HG03442 (cell line): Measurements from ENCODE around the gene XRN2.

Experiments
- ATAC-seq: cut with Tn5 transposase; IDR thresholded peaks from one replicate; pipeline ENCODE4 v1.9.1; 2021; ENCODE audit warnings: mild to moderate bottlenecking, moderate library complexity; ENCODE audit not compliant: unreplicated experiment

Gene XRN2, protein sequence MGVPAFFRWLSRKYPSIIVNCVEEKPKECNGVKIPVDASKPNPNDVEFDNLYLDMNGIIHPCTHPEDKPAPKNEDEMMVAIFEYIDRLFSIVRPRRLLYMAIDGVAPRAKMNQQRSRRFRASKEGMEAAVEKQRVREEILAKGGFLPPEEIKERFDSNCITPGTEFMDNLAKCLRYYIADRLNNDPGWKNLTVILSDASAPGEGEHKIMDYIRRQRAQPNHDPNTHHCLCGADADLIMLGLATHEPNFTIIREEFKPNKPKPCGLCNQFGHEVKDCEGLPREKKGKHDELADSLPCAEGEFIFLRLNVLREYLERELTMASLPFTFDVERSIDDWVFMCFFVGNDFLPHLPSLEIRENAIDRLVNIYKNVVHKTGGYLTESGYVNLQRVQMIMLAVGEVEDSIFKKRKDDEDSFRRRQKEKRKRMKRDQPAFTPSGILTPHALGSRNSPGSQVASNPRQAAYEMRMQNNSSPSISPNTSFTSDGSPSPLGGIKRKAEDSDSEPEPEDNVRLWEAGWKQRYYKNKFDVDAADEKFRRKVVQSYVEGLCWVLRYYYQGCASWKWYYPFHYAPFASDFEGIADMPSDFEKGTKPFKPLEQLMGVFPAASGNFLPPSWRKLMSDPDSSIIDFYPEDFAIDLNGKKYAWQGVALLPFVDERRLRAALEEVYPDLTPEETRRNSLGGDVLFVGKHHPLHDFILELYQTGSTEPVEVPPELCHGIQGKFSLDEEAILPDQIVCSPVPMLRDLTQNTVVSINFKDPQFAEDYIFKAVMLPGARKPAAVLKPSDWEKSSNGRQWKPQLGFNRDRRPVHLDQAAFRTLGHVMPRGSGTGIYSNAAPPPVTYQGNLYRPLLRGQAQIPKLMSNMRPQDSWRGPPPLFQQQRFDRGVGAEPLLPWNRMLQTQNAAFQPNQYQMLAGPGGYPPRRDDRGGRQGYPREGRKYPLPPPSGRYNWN

DNA sequence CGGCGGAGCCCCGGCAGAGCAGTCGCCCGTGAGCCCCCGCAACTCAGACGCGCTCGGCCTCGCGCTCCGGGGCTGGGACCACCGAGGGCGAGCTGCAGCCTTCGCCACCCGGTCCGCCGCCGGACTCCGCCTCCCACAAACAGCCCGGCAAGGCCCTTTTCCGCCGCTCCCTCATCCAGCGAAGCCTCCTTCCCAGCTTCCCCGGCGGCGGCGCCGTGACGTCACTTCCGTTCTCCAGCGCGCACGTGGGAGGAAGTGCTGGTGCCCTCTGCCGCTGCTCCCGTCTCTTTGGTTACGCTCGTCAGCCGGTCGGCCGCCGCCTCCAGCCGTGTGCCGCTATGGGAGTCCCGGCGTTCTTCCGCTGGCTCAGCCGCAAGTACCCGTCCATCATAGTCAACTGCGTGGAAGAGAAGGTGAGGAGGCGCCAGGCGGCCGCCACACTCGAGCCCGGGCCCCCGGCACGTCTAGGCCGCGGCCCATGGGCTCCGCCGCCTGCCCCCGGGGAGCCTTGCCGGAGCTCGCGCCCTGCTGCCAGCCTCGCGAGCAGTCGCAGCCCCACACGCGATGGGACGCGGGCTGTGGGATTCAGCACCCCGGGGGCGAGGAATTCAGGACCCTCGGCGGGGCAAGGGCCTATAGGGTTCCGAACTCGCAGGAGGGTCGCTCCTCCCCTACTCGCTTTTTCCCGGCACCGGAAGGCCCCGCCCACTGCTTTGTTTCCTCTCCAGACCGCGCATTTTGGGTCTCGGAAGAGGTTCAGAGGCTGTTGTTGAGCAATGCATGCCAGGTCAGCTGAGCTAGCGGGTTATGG is at the start of gene XRN2:
Gene XRN2 (plus strand): TSS at position 271 of the 811 bp plus-strand sequence. CDS start 68 bp downstream, at position 339.
- peak; percentile 87 for ATAC-seq

DNA sequence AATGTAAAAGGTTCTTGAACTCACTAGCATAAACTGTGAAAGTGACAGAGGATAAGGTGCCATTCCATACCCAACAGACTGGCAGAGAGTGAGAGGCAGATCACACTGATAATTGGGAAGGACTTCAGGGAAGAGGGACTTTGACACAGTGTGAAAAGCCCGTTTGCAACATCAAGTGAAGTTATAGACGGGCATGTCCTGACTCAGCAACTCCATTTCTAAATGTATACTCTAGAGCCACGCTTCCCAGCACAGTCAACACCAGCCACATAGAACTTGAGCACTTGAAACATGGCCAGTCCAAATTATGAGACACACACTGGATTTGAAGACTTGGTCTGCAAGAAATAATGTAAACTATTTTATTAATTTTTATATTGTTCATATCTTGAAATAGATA is 45.9 kb upstream of the XRN2 start:
- ATAC-seq = no peak

DNA sequence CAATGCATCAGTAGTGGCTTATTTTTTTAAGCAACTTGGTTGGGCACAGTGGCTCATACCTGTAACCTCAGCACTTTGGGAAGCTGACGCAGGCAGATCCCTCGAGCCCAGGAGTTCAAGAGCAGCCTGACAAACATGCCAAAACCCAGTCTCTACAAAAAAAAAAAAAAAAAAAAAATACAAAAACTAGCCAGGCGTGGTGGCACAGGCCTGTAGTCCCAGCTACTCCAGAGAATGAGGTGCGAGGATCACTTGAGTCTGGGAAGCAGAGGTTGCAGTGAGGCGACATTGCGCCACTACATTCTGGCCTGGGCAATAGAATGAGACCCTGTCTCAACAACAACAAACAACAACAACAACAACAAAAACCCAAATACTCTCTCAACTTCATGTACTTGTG is 44.7 kb upstream of the XRN2 start:
- ATAC-seq = no peak

DNA sequence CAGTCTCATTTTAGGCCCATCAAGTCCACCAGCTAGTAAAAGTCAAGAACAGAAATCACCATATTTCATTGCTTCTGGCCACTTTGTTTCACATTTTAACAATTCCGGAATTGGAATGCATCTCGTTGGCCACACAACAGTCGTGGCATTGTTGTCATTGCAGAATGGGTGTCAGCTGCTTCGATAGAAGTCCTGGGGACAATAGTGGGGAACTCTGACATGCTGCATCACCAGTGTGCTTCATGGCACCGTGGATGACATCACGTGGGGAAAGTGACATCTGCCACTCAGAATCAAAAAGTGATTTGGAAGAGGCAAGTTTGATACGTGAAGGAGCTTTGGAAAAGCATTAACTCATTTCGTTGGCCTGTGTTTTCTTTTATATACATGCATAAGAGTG is 43.8 kb upstream of the XRN2 start:
- ATAC-seq = no peak

DNA sequence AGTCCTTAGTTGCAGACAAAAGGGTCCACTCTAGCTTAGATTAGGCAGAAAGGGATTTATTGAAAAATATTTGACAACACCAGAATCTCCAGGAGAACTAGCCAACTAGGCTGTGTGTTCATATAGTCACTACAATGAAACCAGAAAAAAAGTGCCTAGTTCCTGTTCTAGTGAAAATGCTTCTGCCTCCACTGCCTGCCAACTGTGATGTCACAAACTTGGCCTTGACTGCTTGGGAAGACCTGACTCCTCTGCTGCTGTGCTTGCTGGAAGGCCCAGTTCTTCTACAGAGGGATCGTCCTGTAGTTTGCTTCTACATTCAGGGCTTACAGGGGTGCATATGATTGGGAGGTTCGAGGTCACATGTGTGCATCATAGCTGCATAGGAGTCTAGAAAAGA is 40.3 kb upstream of the XRN2 start:
- no peak for ATAC-seq

DNA sequence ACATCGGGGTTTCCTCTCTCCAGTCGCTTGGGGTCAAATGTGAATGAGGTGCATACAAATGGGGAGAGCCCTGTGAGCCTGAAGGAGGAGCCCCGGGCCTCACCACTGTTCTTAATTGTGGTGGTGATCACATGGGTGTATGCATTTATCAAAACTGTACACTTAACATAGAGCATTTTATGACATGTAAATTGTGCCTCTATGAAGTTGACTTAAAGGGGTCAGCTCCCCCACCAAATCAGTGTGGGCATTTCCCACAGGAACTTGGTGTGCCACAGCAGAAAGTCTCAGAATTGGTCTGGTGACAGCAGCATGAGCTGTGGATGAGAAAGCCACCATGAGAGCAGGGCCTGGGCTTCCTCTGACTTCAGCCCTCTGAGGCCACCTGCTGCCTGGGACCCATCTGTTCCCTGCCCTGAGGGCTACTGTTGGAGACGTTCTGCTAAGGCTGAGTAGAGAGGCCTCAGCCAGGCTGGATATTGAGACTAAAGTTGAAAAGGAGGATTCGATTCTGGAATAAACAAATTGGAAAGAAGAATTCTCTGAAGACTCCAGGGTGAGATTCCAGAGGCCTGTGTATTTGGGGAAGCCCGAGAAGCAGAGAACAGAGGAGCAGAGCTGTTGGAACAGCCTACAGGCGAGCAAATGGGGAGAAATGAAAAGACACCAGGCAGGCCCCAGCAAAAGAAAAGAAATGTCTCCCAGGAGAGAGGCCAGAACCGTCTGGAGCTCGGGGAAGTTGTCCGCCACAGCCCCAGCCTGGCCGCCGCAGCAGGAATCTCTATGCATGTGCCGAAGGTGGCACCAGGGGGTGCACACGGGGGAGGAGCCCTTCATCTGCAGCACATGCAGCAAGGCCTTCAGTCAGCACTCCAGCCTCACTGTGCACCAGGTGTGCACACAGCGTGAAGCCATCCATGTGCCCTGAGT is 37.6 kb upstream of the XRN2 start:
- ATAC-seq = no peak

DNA sequence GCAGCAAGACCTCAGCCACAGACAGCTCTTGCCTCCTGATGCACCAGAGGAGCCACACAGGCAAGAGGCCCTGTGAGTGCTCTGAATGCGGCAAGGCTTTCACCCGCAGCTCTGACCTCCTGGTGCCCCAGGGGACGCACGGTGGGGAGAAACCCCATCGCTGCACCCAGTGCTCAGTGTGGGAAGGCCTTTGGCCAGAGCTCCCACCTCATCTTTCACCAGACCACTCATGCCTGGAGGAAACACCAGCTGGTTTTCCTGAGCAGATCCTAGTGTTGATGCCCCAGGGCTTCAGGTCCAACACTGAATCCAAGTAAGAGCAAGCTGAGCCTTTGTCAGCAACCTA is 37.0 kb upstream of the XRN2 start:
- ATAC-seq = no peak

DNA sequence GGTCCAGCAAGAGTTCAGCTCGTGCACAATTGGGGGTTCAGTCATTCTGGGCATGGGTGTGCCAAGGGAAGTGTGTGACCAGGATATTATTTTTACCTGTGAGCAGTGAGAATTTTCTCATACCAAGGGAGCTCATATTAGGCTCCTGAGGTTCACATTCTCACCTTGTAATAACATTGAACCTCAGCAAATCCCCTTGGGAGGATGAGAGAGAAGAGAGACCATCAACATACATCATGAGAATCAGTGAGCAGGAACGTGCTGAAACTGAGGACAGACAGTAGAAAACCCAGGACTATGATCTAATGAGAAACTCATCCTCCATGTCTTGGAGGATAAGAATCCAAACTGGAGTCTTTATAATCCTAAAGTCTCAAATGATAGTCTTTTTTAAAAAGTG is 33.4 kb upstream of the XRN2 start:
- no peak for ATAC-seq

DNA sequence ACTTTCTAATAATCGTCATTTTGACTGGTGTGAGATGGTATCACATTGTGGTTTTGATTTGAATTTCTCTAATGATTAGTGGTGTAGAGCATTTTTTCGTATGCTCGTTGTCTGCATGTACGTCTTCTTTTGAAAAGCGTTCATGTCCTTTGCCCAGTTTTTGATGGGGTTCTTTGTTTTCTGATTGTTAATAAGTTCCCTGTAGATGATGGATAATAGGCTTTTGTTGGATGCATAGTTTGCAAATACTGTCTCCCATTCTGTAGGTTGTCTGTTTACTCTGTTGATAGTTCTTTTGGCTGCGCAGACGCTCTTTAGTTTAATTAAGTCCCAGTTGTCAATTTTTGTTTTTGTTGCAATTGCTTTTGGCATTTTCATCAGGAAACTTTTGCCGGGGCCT is 32.3 kb upstream of the XRN2 start:
- no peak for ATAC-seq

DNA sequence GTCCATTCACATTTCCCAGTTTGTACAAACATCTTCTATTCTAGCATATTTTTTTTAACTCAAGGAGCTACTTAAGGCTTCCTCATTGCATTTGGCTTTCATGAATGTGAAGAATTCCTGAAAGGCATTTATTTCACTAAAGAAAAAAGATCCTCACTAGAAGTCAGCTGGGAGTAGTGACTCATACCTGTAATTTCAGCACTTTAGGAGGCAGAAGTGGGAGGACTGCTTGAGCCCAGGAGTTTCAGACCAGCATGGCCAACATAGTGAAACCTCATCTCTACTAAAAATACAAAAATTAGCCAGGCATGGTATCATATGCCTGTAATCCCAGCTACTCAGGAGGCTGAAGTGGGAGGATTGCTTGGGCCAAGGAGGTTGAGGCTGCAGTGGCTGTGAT is 30.9 kb upstream of the XRN2 start:
- ATAC-seq = peak; percentile 54

DNA sequence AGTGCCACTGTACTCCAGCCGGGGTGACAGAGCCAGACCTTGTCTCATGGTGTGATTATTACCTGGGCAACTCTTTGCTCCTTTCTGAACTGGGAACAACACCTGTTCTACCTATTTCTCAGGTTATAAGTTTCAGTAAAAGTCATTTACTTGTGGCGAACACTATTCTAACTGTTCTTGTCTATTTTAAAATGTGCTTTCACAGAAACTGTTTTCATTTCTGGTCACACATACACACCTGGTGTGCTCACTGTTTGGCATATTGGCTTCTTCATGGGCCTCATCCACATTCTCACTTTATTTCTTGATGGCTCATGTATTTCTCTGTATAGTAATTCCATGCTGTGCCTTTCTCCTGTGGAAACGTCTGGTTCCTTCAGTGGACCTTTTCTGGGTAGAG is 30.5 kb upstream of the XRN2 start:
- ATAC-seq = peak; percentile 53

DNA sequence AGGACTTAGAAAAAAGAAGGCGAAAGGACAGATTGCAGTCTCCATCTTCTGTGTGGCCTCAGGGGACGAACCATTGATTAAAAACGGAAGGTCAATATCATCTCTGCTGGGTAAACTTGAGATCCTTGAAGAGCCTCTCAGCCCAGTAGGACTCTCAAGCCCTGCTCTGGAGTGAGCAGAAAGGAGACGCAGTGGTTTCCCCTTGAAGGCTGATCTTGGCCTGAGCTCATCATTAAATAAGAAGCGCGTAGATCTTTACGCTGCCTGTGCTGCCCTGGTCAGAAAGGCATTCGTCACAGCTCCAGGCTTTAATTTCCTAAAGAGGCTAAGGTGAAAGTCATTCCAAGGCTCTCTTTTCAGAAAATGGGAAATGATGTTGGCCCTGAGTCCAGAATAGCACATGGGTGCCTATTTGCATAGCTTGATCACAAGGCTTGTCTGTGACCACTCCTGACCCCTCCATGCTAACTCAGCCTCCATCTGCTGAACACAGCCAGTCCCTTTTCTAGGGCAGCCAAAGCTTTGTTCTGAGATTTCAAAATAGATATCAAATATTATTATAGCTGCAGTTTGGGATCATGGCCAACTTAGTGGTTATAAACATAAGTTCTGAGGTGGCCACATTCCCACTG is 29.3 kb upstream of the XRN2 start:
- no peak for ATAC-seq

DNA sequence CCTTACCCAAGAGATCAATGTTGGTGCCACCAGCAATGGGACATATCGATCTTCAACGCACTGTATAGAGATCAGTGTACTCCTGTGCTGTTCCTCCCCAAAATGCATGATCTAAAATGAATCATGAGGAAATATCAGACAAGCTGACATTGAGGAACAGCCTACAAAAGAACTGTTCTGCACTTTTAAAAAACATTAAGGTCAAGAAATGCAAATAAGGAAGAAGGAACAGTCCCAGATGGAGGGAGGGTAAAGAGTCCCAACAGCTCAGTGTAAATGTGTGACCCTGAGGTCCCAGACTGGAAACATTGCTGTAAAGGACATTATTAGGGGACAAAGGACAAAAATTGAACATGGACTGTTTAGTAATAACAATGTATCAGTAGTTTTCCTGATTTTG is 24.3 kb upstream of the XRN2 start:
- ATAC-seq = no peak

DNA sequence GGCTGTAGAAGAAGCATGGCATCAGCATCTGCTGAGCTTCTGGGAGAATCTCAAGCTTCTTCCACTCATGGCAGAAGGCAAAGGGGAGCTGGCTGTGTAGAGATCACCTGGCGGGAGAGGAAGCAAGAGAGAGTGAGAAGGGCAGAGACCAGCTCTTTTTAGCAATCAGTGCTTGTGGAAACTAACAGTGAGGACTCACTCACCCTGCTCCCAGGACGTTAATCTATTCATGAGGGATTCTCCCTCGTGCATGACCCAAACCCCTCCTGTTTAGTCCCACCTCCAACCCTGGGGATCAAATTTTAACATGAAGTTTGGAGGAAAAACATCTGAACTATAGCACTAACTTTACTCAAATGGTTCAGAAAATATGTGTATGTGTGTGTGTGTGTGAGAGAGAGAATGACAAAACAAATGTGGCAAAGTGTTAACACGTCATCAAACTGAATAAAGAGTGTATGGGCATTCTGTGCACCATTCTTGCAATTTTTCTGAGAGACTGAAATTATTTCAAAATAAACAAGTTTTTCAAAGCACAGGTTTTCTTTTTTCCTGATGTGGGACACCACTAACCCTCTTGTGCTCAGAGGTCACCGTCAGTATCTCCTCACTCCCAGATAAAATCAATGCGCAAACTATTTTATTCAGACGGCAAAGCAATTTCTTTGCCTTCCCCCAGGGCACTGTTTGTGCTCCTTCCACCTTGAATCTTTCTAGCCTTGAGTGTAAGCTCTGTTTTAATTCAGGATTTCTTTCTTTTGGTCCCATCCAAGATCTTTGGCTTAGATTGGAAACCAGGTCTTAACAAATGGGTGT is 23.2 kb upstream of the XRN2 start:
- ATAC-seq = no peak

DNA sequence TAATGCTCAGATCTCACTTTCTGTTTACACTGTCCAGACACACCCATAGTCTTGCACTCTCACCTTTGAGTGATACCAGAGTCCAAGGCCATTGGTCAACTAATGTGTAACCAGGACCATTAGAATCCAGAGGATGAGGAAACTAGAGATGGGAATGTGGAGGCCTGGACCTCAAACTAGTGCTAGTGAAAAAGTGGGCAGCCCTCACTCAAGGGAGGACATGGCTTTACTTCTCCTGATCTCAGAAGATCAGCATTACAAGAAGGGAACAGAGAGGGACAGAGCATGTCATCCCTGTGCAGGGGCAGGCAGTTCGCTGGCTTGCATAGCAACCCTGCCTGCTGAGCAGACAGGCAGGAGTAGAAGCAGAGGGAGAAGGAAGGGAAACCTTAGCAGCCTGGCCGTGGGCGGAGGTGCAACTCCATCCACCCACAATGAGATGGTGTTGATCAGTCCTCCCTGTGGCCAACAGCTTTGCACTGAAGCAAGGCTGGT is 22.6 kb upstream of the XRN2 start:
- peak; percentile 59 for ATAC-seq

DNA sequence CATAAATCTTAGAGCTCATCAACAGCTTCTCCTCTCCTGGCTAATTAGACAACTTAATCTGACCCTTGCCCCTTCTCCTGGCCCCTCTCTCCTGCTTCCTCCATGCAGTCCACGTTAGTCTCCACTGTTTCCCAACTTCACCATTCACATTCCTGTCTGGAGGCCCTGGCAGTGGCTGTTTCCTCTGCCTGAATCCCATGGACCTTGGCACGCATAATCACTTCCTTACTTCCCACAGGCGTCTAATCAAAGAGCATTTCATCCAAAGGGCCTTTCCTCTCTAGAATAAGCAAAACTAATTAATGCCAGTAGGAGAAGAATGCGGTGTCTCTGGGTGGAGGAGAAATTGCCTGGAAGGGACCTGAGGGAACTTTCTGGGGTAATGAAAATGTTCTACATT is 16.4 kb upstream of the XRN2 start:
- no peak for ATAC-seq

DNA sequence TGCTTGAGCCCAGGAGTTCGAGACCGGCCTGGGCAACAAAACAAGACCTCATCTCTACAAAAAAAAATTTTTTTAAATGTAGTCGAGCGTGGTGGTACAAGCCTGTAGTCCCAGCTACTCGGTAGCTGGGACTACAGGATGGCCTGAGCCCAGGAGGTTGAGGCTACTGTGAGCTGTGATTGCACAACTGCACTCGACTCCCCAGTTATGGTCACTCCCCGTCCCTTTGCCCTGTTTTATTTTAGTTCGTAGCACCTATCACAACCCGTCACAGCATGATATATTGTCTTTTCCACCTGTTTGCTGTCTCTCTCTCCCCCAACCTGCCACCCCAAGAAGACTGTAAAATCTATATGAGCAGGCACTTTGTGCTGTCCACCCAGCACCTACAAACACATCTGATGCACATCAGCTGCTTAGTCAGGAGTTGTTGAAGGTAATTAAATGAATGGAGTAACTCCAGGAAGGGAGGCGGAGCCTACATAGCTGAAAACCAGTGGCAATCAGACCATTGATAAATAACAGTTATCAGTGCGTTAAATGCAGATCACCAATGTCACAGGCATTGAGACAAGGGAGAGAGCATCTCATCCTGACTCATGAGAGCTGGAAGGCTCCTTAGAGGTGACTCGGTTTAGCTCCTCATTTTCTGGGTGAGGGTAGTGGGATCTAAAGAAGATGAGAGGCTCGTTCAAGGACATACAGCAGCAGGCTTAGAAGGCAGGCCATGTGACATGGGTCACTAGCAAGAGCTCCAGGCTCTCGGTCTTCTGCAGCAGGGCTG is 14.4 kb upstream of the XRN2 start:
- no peak for ATAC-seq

DNA sequence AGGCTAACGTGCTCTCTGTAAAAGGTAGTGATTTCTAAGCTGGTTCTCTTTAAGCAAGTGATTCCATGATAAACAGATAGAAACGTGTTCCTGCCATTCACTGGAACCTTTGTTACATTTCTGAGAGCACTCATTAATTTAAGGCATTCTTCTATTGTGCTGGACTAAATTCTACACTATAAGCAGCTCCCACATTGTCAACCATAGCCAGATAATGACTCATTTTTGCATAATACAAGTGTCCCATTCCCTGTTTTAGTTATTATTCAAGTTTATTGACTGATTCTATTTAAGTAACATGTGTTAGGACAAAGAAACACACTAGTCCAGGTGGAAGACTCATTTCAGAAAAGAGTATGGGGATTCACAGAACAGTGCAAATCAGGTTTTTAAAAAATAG is 13.5 kb upstream of the XRN2 start:
- no peak for ATAC-seq
